MCF 10A (cell line): ENCODE results near the gene SHH. TPM values are rescaled to one million over a fixed set of nuclear protein-coding genes. Genes with fewer than 3 reads are reported as not detected.

Experiments
- BruUV-seq: library from RNA; stranded (reverse); fragments of 400-500 nt; replicated peaks from 2 replicates; lab custom pipeline; 2021; lab: Mats Ljungman, UMichigan
- CTCF ChIA-PET: fragments of 300-600 bp; sonication (Branson Sonifier 250); formaldehyde crosslinking; extraction: SDS; loops from one replicate; lab custom pipeline; 2021; ENCODE audit warnings: antibody characterized with exemption, inconsistent platforms; lab: Yijun Ruan, JAX
- POLR2A ChIA-PET: fragments of 300-600, 350-650 bp; sonication (Branson Sonifier 250); formaldehyde crosslinking; extraction: SDS; loops from one replicate; lab custom pipeline; 2020; ENCODE audit warnings: antibody characterized with exemption, inconsistent platforms; lab: Yijun Ruan, JAX
- DNase-seq: peaks from one replicate; pipeline ENCODE4 v3.0.0-alpha.2; 2018; ENCODE audit not compliant: unreplicated experiment
- H3K27ac Mint-ChIP-seq: one replicate; pipeline ENCODE4 v1.8.0; 2022; ENCODE audit warnings: mild to moderate bottlenecking, low read depth, mixed read lengths; ENCODE audit not compliant: unreplicated experiment
- H3K27me3 Mint-ChIP-seq: one replicate; pipeline ENCODE4 v1.8.0; 2022; ENCODE audit warnings: mixed read lengths; ENCODE audit not compliant: insufficient read depth, unreplicated experiment
- H3K36me3 Mint-ChIP-seq: one replicate; pipeline ENCODE4 v1.8.0; 2022; ENCODE audit warnings: mild to moderate bottlenecking, moderate library complexity, mixed read lengths; ENCODE audit not compliant: insufficient read depth, unreplicated experiment
- H3K4me1 Mint-ChIP-seq: one replicate; pipeline ENCODE4 v1.8.0; 2022; ENCODE audit warnings: mixed read lengths; ENCODE audit not compliant: insufficient read depth, unreplicated experiment
- H3K4me3 Mint-ChIP-seq: one replicate; pipeline ENCODE4 v1.8.0; 2022; ENCODE audit warnings: mild to moderate bottlenecking, moderate library complexity, mixed read lengths; ENCODE audit not compliant: unreplicated experiment
- H3K9me3 Mint-ChIP-seq: one replicate; pipeline ENCODE4 v1.8.0; 2022; ENCODE audit warnings: mixed read lengths; ENCODE audit not compliant: unreplicated experiment
- intact Hi-C: fragments of 100-400 bp; cut with micrococcal nuclease; formaldehyde crosslinking; loops from 2 replicates; pipeline ENCODE4 v1.14.1; 2022
- total RNA-seq: library from RNA; stranded (reverse); gene quantifications from 2 replicates; pipeline ENCODE4 v1.2.3, GENCODE V29; 2022
- TF ChIP-seq, protein P1 (sequence below): fragments of 200-600 bp; IDR thresholded peaks from one replicate; pipeline ENCODE4 v1.8.0; 2022; ENCODE audit warnings: antibody characterized with exemption, mild to moderate bottlenecking; ENCODE audit not compliant: unreplicated experiment

The SHH gene
- total RNA-seq, 1 experiment from 2014 or later, result not detected

- DNase-seq, result no peak
- ChIA-PET CTCF (interaction anchor here (0.6 to 1.5 kb wide), 2 partner anchors 35 to 192 kb away, joined by 3 read pairs; no protein-coding TSS in a partner anchor), POLR2A (interaction anchor here (0.6 kb wide), 1 partner anchor 11 kb away, joined by 3 read pairs; no protein-coding TSS in a partner anchor)
- Mint-ChIP-seq H3K36me3 (no peaks in the 10 kb centered on the region), H3K27me3 (no peaks in the 10 kb centered on the region), H3K4me3 (no peak overlapping the region), H3K27ac (no peak overlapping the region), H3K9me3 (no peaks in the 10 kb centered on the region), H3K4me1 (no peaks in the 10 kb centered on the region)
- no TSS peak for BruUV-seq
- TF ChIP-seq, protein P1, sequence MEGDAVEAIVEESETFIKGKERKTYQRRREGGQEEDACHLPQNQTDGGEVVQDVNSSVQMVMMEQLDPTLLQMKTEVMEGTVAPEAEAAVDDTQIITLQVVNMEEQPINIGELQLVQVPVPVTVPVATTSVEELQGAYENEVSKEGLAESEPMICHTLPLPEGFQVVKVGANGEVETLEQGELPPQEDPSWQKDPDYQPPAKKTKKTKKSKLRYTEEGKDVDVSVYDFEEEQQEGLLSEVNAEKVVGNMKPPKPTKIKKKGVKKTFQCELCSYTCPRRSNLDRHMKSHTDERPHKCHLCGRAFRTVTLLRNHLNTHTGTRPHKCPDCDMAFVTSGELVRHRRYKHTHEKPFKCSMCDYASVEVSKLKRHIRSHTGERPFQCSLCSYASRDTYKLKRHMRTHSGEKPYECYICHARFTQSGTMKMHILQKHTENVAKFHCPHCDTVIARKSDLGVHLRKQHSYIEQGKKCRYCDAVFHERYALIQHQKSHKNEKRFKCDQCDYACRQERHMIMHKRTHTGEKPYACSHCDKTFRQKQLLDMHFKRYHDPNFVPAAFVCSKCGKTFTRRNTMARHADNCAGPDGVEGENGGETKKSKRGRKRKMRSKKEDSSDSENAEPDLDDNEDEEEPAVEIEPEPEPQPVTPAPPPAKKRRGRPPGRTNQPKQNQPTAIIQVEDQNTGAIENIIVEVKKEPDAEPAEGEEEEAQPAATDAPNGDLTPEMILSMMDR, result no peak
- intact Hi-C loops, result no loop called here
These were observed 21.0 kb downstream of the SHH start for GRCh38 chr7:155791214-155791737.

DNA sequence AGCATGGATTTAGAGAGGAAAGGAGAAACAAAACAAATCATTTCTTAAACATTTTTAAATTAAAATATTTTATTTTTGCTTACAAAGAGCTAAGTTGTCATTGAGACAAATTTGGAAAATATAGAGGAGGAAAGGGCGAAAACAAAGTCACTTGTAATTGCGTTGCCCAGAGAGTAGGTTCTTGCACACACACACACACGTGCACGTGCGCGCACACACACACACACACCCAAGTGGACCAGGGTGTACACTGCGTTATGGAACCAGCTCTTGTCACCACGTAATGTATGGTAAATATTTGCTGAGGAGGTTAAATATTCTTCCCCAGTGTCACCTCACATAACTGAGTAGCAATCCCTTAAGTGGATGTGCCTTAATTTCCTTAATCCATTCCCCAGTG lies 21.6 kb downstream of the SHH start:
- Mint-ChIP-seq H3K9me3 (no peaks in the 10 kb centered on the region), H3K27me3 (no peaks in the 10 kb centered on the region), H3K4me3 (no peak overlapping the region), H3K4me1 (no peaks in the 10 kb centered on the region), H3K27ac (no peak overlapping the region), H3K36me3 (no peaks in the 10 kb centered on the region)
- no TSS peak for BruUV-seq
- ChIA-PET POLR2A (interaction anchor here (0.6 kb wide), 3 partner anchors 11 to 957 kb away, joined by 3 read pairs; no protein-coding TSS in a partner anchor), CTCF (interaction anchor here (0.7 to 1.5 kb wide), 2 partner anchors 192 to 993 kb away, joined by 3 read pairs; no protein-coding TSS in a partner anchor)
- TF ChIP-seq, protein P1, result no peak
- no peak for DNase-seq
- intact Hi-C loops, result no loop called here

DNA sequence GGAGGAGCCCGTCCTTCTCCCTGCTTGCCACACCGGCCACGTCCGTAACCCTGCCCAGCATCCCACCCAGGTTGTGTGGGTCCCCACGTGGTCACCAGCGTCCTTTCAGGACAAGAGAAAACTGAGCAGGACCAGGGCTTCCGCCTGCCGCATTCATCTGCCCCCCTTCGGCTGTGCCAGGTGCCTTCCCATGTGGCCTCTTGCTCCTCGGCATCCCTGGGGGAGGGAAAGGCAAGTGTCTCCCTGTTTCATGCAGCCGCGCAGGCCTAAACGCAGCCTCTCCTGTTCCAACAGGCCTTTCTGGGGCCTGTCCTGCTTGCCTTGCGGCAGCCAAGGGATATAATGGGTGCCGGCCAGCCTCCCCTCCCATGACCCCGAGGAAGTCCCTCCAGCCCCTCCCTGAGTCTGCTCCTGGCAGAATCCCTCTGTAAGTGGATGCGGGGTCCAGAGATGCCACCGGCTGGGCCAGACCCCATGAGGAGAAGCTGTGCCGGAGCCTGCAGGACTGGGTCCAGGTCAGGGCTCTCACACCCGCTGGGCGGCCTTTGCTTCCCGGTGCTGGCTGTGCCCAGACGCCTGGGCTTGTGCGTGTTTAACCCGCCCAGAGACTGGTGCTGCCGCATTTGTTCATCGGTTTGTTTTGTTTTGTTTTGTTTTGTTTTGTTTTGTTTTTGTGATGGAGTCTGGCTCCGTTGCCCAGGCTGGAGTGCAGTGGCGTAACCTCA lies 23.1 kb downstream of the SHH start:
- BruUV-seq, result no TSS peak
- intact Hi-C loops, result no loop called here
- Mint-ChIP-seq H3K9me3 (no peaks in the 10 kb centered on the region), H3K27ac (no peak overlapping the region), H3K4me3 (no peak overlapping the region), H3K27me3 (no peaks in the 10 kb centered on the region), H3K4me1 (no peaks in the 10 kb centered on the region), H3K36me3 (peaks cover 6% of the 10 kb centered on the region)
- CTCF ChIA-PET, result interaction anchor here (1.0 kb wide), 1 partner anchor 26 kb away, joined by 4 read pairs; no protein-coding TSS in a partner anchor
- TF ChIP-seq, protein P1, result no peak
- peak; percentile 58 for DNase-seq
- POLR2A ChIA-PET, result no interaction called here

GRCh38 chr7:155788616-155789000 lies 23.7 kb downstream of the SHH start:
- DNase-seq, result peak; percentile 30
- BruUV-seq, result no TSS peak
- Mint-ChIP-seq H3K4me3 (no peak overlapping the region), H3K27ac (no peak overlapping the region), H3K4me1 (no peaks in the 10 kb centered on the region), H3K9me3 (no peaks in the 10 kb centered on the region), H3K36me3 (peaks cover 6% of the 10 kb centered on the region), H3K27me3 (no peaks in the 10 kb centered on the region)
- CTCF ChIA-PET, result no interaction called here
- intact Hi-C loops, result no loop called here
- POLR2A ChIA-PET, result no interaction called here
- TF ChIP-seq, protein P1, result no peak
